NCI-H2081 treated with DMSO at 0.1 percent for 48 hours (cell line): ENCODE results near the gene WBP2.

Experiments used
- DNase-seq: peaks from one replicate; lab custom pipeline; 2025; lab: John Stamatoyannopoulos, UW

The WBP2 gene

DNA sequence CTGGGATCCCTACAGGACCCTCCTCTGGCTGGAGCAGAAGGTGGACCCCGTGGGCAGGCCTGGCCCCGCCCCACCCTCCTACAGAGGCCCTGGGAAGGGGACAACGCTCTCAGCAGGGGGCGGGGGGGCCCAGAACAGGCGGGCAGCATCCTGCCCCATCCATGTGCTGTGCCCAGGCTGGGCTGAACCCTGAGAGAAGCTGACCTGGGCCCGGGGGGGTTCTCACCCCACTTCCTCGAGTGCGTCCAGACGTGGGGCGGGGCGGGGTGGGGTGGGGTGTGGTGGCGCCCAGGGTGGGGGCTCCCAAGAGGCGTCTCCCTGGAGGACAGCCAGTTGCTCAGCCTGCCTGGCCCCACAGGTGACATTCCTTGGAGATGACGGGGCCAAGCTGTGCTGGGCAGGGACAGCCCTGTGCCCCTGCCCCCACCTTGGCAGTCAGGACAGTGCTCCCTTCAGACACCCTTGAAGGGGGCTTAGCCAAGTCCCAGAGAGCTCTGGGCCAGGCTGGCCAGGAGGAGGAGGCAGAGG lies 10.5 kb downstream of the WBP2 start:
- no peak for DNase-seq

DNA sequence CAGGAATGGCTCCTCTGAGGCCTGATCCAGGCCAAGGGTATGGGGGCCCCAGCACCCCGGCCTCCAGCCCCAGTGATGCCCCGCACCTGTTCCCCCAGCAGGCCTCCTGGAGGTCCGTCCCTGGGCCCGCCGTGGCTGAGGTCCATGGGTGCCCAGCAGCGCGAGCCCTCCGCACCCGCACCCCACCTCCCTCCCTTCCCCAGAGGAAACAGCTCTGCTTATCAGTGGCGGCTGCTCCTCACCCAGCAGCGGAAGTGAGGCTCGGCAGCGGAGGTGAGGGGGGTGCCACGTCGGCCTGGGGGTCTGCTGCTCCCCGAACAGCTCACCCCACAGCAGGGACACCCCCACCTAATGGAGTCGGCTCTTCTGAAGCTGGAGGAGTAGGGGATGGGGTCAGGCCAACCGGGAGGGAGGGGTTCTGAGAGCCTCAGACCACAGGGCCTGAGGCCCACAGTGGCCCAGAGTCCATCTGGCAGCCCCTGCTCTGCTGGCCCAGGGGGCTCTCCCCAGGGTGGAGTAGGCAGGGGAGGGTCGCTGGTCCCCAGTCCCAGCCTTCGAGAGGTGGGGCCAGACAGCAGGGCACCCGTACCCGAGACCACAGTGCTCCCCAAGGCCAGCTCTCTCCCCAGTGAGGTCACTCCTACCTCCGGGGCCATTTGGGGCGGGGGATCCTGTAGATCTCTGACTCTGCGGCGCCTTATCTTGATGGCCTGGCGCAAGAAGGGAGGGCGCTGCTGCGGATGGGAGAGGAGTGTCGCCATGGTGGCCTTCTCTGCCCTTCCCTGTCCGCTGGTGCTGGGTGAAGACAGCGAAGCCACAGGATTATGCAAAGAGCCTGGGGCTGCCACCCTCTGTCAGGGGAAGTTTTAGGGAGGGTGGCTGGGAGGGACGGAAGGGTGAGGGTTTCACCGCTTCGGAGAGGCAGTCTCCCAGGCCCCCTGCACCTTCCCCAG lies 11.3 kb downstream of the WBP2 start, which contains the start of gene UNC13D:
Gene UNC13D (minus strand): TSS at position 828 of the 953 bp plus-strand sequence. CDS start 67 bp downstream, at position 761.
- DNase-seq, result no peak

DNA sequence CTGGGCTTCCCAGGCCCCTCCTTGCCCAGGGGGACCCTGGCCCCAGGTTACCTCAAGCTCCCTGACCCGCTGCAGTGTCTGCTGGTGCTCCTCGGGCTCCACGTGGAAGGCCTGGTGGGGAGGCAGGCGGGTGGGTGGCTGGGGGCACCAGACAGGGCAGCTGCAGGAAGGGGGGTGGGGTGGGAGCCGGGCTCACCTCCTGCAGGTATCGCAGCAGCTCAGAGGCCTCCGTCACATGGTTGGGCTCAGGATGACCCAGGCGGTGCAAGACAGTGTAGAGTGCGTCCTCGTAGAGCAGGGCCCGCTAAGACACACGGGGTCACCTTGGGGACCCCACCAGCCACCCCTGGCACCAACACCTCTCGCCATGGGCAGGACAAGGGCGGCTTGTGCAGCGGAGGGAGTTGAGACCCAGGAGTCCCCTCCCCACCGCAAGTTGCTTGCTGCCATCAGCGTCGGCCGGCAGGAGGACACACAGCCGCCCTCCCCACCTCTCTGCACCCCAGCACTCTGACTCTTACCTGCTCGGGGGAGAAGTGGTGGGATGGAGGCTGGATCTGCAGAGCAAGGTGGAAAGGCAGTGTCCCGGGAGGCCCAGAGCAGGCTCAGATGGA lies 12.1 kb downstream of the WBP2 start:
- no peak for DNase-seq

DNA sequence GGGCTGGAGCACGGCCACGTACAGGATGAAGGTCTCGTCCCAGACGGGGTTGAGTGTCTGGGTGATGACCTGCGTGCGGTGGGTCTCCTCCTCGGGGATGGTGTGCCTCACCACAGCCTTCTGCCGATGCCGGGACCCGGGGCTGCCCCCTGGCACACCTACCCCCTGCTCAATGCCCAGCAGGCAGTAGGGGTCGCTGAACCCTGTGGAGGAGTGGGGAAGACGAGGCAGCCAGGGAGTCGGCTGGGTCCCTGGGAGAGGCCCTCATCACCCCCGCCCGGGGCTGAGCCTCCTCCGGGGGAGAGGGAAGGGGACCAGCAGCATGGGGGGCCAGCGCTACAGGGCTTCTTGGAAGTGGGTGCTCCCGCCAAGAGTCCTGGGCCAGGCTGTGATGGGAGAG lies 12.7 kb downstream of the WBP2 start:
- DNase-seq, result no peak

DNA sequence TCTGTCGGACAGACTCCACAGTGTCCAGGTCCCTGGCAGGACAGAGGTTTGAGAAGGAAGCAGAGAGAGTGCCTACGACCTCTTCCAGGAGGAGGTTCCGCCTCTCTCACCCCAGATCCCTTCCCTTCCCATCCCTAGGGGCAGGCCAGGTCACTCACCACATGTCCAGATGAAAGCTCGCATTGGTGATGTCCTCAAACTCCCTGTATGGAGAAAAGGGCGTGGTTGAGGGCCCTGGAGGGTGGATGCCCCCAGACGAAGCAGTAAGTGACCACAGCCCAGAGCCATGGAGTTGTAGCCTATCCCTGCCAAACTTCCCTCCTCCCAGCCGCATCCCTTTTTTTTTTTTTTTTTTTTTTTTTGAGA lies 14.4 kb downstream of the WBP2 start:
- DNase-seq, result no peak

DNA sequence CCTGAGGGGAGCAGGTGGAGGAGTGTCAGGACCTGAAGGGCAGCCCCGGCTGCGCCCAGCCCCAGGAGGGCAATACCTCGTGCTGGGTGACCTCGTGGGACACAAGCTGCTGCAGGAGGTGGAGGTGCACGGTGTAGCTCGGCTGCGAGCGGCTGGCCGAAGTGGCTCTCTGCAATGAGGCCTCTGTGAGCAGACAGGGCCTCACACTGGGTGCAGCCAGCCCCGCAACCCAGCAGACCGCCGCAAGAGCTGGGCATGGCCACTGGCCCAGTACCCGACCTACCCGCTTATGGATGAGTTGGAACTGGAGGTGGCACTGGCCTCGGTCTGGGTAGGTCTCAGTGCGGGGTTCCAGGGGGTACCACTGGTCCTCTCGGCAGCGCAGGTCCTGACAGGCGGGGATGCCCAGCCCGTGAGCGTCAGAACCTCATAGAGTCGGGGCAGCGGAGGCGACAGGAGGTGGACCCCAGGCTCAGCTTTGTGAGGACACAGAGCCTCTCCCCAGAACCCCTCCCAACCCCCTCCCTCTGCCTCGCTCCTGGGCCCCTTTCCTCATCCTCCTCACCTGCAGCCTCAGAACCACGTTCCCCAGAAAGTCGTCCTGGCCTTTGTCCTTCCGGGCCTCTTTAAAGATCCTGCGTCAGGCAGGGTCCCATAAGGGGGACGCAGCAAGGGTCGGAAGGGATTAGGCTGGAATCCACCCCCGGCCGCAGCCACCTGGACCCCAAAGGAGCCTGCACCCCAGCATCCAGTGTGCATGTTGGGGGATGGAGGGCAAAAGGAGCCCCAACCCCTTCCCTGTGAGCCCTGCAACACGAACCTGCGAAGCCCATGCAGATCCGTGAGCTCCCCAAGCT lies 15.0 kb downstream of the WBP2 start:
- DNase-seq, result no peak

DNA sequence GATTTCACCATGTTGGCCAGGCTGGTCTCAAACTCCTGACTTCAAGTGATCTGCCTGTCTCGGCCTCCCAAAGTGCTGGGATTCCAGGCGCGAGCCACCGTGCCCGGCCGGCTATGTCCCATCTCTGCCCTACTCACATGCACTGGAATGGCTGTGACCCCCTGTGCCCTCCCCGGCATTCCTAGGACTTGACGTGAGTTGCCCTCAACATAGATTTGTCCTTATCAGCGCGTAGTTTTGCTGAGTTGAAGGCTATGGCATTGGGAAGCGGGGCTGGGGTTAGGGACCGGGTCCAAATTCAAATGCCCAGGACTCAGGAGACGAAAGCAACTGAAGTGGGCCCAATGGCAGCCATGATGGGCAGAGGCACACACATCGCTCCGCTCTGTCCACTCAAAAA lies 16.7 kb downstream of the WBP2 start:
- DNase-seq, result no peak

DNA sequence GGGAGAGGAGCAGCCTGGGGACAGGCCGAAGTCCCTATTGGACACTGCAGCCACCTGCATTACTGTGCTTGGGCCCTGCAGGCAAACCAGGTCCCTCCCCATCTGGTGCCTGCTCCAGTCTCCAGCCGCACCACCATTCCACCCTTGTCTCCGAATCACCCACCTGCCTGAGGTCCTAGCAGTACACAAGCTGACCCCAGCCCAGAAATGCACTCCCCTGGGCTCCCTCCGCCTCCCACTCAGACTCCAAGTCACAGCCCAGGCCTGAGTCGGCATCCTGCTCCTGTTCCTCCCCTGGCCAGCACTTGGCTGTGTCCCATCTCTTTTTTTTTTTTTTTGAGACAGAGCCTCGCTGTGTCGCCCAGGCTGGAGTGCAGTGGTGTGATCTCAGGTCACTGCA lies 17.2 kb downstream of the WBP2 start:
- no peak for DNase-seq

DNA sequence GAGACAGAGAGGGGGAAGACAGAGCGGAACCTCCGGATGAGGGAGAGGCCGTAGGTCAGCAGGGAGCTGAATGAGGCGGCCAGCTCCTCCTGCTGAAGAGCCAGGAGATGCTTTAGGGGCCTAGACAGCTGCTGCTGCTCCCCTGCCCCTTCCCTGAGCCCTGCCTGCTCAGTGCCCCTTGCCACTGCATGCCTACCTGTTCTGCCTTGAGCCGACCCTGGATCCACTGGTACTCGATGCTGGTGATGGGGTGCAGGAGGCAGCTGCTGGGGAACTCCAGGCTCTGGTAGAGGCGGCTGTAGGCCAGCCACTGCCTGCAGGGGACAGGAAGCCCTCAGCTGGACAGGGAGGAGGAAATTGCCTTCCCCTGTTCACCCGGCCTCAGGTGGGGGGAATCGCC lies 18.5 kb downstream of the WBP2 start:
- no peak for DNase-seq

DNA sequence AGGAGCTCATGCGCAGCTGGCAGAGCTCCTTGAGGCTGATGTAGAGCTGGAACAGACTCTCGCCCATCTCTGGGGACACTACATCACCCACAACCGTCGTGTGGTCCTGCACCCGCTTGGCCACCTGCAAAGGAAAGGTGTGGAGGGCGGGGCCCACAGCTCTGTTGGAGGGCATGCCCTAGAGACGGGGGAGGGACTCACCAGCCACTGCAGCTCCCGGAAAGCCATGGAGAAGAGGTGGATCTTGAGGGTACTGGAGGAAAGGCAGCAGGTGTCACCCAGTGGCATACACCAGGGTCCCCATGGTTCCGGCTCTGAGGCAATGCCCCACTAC lies 19.5 kb downstream of the WBP2 start:
- no peak for DNase-seq

DNA sequence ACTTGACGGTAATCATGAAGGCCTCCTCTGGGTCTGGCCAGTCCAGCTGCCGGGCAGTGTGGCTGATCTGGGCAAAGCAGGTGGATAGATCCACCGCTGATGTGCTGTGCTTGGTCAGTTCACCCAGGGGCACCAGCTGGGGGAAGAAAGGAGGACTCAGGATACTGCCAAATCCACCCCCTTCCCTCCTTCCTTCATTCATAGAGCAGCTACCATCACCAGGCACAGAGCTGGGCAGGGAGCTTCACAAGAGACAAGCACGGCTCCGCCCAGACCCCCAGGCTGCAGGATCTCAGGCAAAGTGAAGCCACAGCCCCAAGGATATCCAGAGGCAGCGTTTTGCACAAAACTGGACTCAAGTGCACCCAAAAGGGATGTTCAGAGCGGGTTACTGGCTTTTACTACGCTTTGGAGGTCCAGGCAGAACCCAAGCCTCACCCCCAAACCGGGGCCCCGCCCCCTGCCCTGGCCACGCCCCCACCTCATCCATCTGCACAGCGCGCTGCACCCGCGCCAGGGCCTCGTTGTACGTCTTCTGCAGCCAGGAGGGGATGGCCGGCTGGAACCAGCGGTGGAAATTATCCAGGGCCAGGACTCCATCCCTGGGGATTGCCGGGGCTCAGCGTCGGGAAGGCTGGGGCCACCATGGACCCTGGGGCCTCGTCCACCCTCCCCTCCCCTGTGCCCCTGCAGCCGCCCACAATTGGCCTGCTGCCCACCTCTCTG lies 20.0 kb downstream of the WBP2 start:
- DNase-seq, result no peak

DNA sequence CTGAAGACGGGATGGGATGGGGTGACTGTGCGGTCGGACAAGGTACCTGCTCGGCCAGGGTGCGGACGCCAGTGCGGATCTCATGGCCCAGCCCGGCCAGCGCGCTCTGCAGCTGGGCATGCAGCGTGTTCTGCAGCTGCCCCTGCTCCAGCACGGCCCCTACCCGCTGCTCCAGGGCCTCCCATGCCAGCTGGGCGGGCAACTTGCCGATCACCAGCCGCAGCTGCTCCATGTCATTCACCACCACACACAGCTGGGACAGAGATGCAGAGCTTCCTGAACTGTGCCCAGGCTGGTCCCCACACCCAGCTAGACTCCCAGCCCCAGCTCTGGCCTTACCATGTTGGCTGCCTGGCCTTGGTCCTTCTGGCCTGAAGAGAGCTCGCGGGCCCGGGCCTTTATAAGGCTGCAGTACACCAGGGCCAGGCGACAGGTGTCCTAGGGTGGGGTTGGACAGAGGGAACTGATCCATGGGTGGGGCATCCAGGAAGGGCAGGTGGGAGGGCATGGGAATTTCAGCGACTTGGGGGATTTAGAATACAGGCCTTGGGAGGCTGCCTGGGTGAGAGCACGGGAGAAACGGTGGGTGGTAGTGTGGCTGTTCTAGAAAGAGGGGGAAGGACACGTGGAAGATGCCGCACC lies 20.7 kb downstream of the WBP2 start:
- DNase-seq, result no peak

DNA sequence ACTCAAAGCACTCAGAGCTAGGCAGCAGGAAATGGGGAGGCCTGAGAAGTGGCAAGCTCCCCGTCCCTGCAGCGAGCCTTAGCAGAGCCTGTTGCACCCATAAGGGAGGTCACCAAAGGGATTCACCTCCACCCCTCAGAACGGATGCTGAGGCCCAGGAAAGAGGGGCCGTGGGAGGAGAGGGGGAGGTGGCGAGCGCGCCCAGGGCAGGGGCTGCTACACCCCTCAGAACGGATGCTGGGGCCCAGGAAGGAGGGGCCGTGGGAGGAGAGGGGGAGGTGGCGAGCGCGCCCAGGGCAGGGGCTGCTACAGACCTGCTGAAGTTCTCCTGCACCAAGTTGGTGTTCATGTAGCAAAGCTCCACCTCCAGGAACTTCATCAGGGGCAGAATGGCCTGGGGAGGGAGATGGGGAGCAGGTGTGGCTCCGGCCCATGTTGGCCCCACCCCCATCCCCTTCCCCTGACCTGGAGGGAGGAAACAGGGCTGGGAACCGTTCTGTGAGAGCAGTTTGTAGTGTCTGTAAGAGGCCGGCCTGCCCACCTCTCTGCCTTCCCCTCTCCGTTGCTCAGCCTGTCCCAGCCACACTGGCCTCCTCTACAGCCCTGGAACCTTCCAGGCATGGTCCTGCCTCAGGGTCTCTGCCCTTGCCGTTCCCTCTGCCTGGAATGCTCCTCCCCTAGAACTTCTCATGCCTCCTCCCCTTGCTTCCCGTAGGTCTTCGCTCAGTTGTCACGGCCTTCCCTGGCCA lies 22.3 kb downstream of the WBP2 start:
- DNase-seq, result no peak

DNA sequence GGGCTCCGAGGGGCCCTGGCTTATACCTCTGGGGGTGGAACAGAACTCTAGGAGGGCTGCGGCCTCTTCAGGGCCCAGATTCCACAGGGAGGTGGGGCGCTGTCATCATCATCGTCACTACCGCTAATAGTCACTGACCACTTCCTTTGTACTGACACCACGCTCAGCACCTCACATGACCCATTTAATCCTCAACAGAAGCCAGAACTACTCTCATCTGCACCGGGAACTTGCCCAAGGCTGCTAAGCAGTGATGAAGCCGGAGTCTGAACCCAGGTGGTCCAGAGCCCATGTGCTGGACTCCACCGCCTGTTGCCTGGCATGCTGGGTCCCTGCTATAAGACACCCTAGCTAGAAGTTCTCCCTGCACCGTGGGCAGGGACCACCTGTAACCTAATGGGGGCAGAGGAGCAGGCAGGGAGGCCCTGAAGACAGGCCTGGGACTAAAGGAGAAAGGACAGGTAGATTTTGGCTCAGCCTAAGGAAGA lies 22.9 kb downstream of the WBP2 start:
- DNase-seq, result no peak

DNA sequence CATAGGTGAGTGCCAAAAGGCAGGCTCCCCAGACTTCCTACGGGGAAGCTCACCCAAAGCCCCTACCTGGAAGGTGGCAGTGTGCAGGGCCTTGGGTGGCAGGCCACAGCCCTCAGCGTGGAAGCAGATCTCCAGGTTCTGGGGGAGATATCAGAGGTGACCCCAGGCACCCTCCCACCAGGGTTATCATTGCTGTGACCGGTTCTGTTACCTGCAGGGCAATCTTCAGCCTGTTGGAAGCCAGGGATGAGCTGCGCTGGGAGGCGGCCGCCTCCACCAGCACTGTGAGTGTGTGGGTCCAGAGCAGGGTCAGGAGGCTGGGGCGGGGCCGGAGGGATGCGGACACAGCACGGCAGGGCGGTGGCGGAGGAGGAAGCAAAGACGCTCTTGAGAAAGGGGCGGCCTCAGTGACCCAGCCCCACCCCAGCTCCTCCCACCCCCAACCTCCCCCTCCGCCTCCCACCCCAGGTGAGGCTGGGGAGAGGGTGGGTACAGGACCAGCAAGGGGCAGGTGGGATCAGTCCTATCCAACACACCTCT lies 24.0 kb downstream of the WBP2 start:
- no peak for DNase-seq

DNA sequence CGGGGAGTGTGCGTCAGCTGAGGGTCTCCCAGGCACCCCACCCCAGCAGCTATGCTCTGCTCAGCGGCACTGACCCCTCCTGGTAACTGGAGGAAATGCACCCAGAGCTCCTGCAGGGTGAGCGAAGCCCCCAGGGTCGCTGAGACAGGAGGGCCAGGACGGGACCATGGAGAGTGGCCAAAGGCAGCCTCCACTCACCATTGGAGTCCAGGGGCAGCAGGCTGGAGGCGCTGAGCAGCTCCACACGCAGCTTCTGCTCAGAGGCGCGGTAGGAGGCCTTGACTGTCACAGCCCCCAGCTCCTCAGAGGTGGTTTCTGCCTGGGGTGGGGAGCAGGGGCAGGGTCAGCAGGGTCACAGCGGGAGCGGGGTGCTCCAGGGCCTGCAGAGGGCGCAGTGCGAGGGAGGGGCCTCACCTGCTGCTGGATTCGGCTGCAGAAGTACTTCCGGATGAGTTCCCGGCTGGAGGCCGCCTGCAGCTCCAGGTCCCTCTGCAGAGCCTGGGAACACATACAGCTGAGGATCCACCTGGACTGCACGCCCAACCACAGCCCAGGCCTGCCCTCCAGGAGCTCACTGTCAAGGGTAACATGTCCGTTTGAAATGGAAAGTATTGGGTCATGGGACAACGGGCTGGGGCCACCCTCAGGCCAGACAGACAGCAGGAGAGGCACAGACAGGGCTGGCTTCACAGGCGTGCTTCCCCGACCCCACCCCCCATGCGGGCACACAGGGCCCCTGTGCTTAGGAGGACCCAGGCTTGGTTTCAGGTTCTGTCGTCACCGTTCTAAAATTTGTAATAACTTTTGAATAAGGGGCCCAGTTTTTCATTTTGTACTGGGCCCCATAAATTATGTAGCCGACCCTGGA lies 24.7 kb downstream of the WBP2 start:
- DNase-seq, result no peak

DNA sequence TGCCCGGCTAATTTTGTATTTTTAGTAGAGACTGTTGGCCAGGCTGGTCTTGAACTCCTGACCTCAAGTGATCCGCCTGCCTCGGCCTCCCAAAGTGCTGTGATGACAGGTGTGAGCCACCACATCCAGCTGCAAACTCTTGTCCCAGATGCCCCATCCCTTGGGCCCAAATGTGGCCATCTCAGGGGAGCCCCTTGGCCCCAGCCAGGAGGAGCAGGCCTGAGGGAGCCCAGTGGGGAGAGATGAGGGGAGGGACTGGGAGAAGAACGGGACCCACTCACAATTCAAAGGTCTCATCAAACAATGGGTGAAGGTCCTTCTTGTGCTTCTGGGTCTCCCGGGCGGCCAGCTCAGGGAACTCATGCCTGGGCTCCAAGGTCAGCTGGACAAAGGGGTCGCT lies 25.4 kb downstream of the WBP2 start:
- DNase-seq, result no peak

DNA sequence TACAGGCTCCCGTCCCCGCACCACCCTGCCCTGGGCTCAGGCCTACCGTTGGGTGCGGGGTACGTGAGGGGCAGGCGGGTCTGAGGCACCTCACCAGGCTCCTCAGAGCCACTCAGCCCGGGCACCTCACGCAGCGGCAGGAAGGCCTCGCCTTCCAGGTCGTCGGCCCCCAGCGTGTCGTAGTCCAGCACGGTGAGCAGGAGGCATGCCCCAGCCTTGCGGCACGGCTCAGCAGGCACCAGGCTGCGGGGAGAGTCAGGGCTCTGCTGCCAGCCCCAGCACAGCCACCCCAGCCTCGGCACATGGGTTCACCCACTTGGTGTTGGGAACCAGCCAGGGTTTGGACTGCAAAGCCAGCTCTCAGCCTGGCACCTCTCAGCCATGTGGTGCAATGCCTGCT lies 26.4 kb downstream of the WBP2 start:
- DNase-seq, result no peak

DNA sequence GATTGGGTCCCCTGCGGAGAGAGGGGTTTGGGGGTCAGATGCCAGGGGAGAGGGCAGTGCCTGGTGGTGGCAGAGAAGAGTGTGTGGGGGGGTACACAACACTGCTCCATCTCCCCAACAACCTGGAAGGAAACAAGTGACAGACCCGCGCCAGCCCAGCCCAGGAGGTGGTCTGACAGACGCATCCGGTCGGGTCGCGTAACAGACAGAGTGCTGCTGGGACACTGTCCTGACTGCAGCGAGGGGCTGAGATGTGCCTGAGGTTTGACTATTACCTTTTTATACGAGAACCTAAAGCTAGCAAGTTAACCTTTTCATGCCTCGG lies 27.1 kb downstream of the WBP2 start:
- DNase-seq, result no peak
